ENCODE measurements around the gene HRH1. TPM values are rescaled to one million over a fixed set of nuclear protein-coding genes. Genes with fewer than 3 reads are reported as not detected.

HRH1 gene
- total RNA-seq, 1 experiment from 2014 or later: 7.0 TPM

DNA sequence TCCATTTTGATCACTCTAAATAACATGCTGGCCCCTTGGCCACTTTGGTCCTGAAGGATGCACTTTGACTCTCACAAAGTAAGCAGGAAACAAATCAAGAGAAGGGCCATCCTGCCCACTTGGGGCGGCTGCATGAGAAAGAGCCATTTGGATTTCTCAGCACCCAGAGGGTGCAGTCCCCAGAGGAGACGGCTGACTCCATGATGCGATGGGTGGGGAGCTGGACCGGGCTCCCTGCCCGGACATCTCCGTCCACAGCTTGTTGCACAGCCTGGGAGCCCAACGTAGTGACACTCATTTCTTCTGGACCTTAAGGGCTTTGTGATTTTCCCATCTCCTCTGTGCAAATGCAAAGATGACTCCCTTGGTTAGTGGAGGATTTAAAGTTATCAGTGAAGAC, 4.0 kb upstream of the HRH1 start:
- no peaks in the 10 kb centered on the region for H4K20me1 ChIP-seq (ENCODE audit: insufficient read depth)
- intact Hi-C loops (cut with micrococcal nuclease): loop anchor here (10.0 kb wide), 1 partner anchor 505 kb away; no protein-coding TSS in a partner anchor
- peaks cover 10 to 39% of the 10 kb centered on the region in 2 experiments; a peak in 3 of 4 replicates for H3K4me1 ChIP-seq (ENCODE audit: control insufficient read depth in 1 of 2, insufficient read depth in 2 of 2, low read length in 2 of 2)
- H3K27me3 ChIP-seq (ENCODE audit: insufficient read depth, low read length): no peaks in the 10 kb centered on the region
- H3K4me3 ChIP-seq (replicated peaks in 1 of 2; ENCODE audit: low read depth in 1 of 2, low read length in 2 of 2): no peak overlapping the region
- no peaks in the 10 kb centered on the region for H3K9me2 ChIP-seq (ENCODE audit: insufficient read depth)
- no peaks in the 10 kb centered on the region for H3K79me2 ChIP-seq (ENCODE audit: insufficient read depth, low read length)
- TF ChIP-seq SRF (IDR thresholded peaks at IDR 0.05; ENCODE audit: low read depth) (no peak), POLR2AphosphoS5 (IDR thresholded peaks at IDR 0.05; ENCODE audit: low read depth, low read length) (no peak), EZH2 (IDR thresholded peaks at IDR 0.05) (no peak), CBX3 (IDR thresholded peaks at IDR 0.05; ENCODE audit: low read depth) (no peak), FOSL1 (IDR thresholded peaks at IDR 0.05; ENCODE audit: low read depth) (no peak), TCF7L2 (IDR thresholded peaks at IDR 0.05; ENCODE audit: borderline replicate concordance, extremely low read depth, insufficient read depth, insufficient read length) (no peak), EGR1 (IDR thresholded peaks at IDR 0.05; ENCODE audit: low read depth) (no peak)
- TF ChIP-seq, protein P1, sequence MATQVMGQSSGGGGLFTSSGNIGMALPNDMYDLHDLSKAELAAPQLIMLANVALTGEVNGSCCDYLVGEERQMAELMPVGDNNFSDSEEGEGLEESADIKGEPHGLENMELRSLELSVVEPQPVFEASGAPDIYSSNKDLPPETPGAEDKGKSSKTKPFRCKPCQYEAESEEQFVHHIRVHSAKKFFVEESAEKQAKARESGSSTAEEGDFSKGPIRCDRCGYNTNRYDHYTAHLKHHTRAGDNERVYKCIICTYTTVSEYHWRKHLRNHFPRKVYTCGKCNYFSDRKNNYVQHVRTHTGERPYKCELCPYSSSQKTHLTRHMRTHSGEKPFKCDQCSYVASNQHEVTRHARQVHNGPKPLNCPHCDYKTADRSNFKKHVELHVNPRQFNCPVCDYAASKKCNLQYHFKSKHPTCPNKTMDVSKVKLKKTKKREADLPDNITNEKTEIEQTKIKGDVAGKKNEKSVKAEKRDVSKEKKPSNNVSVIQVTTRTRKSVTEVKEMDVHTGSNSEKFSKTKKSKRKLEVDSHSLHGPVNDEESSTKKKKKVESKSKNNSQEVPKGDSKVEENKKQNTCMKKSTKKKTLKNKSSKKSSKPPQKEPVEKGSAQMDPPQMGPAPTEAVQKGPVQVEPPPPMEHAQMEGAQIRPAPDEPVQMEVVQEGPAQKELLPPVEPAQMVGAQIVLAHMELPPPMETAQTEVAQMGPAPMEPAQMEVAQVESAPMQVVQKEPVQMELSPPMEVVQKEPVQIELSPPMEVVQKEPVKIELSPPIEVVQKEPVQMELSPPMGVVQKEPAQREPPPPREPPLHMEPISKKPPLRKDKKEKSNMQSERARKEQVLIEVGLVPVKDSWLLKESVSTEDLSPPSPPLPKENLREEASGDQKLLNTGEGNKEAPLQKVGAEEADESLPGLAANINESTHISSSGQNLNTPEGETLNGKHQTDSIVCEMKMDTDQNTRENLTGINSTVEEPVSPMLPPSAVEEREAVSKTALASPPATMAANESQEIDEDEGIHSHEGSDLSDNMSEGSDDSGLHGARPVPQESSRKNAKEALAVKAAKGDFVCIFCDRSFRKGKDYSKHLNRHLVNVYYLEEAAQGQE (IDR thresholded peaks at IDR 0.05; ENCODE audit: low read depth): no peak
- no peak overlapping the region for H3K4me2 ChIP-seq (ENCODE audit: low read length)
- ChIA-PET CTCF (no interaction called here), RAD21 (ENCODE audit: low non-redundant PET in 1 of 2, low total read pairs in 2 of 2, uncharacterized antibody in 2 of 2, unreplicated experiment in 2 of 2) (no interaction called here), POLR2A (no interaction called here)
- no peaks in the 10 kb centered on the region for H3K36me3 ChIP-seq (ENCODE audit: control insufficient read depth in 1 of 2, insufficient read depth in 2 of 2, low read length in 2 of 2)
- no TSS peak for BruUV-seq (replicated peaks)
- H3K27ac ChIP-seq (ENCODE audit: low read depth, low read length): no peak overlapping the region
- ATAC-seq (no peak), DNase-seq (ENCODE audit: low read depth, low spot score) (no peak)
- H3K9me3 ChIP-seq (ENCODE audit: control insufficient read depth in 1 of 2, insufficient read depth in 1 of 2, low read depth in 1 of 2, low read length in 2 of 2): no peaks in the 10 kb centered on the region
- no peak overlapping the region for H3K9ac ChIP-seq (ENCODE audit: low read length)
- no peak overlapping the region for H2AFZ ChIP-seq (ENCODE audit: low read depth, low read length, poor library complexity, severe bottlenecking)

Measured in HCT116 (cell line).